Bronchial epithelial cell (primary cell): ENCODE results near the gene STK40. TPM values are rescaled to one million over a fixed set of nuclear protein-coding genes. Genes with fewer than 3 reads are reported as not detected.

Experiments used
- DNase-seq: peaks from one replicate; pipeline ENCODE4 v3.0.0-alpha.2; 2010; ENCODE audit warnings: low read depth
- FAIRE-seq: peaks from 2 replicates; lab custom pipeline; 2011; peaks lifted over from hg19 to GRCh38; lab: Jason Lieb, UNC
- H3K27me3 ChIP-seq: 2 replicates; pipeline ENCODE4 v1.5.1; 2011; ENCODE audit warnings: low read length; ENCODE audit not compliant: control insufficient read depth, insufficient read depth
- H3K36me3 ChIP-seq: 2 replicates; pipeline ENCODE4 v1.5.1; 2011; ENCODE audit warnings: low read length; ENCODE audit not compliant: control insufficient read depth, insufficient read depth
- H3K4me3 ChIP-seq: 2 replicates; pipeline ENCODE4 v1.5.1; 2011; ENCODE audit warnings: mild to moderate bottlenecking, low read depth, low read length, control low read depth
- CTCF ChIP-seq: IDR thresholded peaks from 2 replicates; pipeline ENCODE4 v1.5.1; 2011; ENCODE audit warnings: mild to moderate bottlenecking, moderate library complexity, low read length, control low read depth, inconsistent platforms; ENCODE audit not compliant: insufficient read depth, severe bottlenecking
- total RNA-seq: library from RNA; depleted of rRNA; stranded (reverse); fragments of >200 nt; gene quantifications from 2 replicates; pipeline ENCODE4 v1.2.1, GENCODE V29; 2014

The STK40 gene
- total RNA-seq, 1 donor from 2014 or later = 9.0 TPM

- Histone ChIP-seq H3K27me3 (no peaks in the 10 kb centered on the region), H3K36me3 (peaks cover 9% of the 10 kb centered on the region), H3K4me3 (no peak overlapping the region)
- TF ChIP-seq CTCF = no peak
- FAIRE-seq = no peak
- no peak for DNase-seq
Observed at GRCh38 chr1:36389999-36390398, 4.3 kb upstream of the STK40 start.

GRCh38 chr1:36389261-36389660, 3.5 kb upstream of the STK40 start:
- H3K36me3 ChIP-seq = peaks cover 9% of the 10 kb centered on the region
- no peak for DNase-seq
- H3K27me3 ChIP-seq = no peaks in the 10 kb centered on the region
- FAIRE-seq = no peak
- no peak overlapping the region for H3K4me3 ChIP-seq
- no peak for TF ChIP-seq CTCF

GRCh38 chr1:36387141-36387949, 1.6 kb upstream of the STK40 start:
- Histone ChIP-seq H3K4me3 (no peak overlapping the region), H3K27me3 (no peaks in the 10 kb centered on the region), H3K36me3 (peaks cover 7% of the 10 kb centered on the region)
- FAIRE-seq (no peak), DNase-seq (peak; percentile 71)
- no peak for TF ChIP-seq CTCF

- DNase-seq (peak; percentile 100), FAIRE-seq (peak; percentile 99)
- Histone ChIP-seq H3K27me3 (no peaks in the 10 kb centered on the region), H3K36me3 (peaks cover 5% of the 10 kb centered on the region), H3K4me3 (peak overlapping the region; percentile 45)
- no peak for TF ChIP-seq CTCF
Observed at GRCh38 chr1:36386265-36387140, 779 bp upstream of the STK40 start.

GRCh38 chr1:36384542-36385409, 948 bp downstream of the STK40 start:
- Histone ChIP-seq H3K4me3 (peak overlapping the region; percentile 75), H3K36me3 (peaks cover 2% of the 10 kb centered on the region), H3K27me3 (no peaks in the 10 kb centered on the region)
- FAIRE-seq = no peak
- DNase-seq = peak; percentile 46
- no peak for TF ChIP-seq CTCF
